Endothelial cell of hepatic sinusoid (primary cell): ENCODE data around the gene RBMXL3.

Source experiments
- in situ Hi-C: cut with HindIII; loops from 2 replicates; pipeline ENCODE4 v1.10.0; 2017; ENCODE audit warnings: low sequenced_read_pairs

RBMXL3 gene

DNA sequence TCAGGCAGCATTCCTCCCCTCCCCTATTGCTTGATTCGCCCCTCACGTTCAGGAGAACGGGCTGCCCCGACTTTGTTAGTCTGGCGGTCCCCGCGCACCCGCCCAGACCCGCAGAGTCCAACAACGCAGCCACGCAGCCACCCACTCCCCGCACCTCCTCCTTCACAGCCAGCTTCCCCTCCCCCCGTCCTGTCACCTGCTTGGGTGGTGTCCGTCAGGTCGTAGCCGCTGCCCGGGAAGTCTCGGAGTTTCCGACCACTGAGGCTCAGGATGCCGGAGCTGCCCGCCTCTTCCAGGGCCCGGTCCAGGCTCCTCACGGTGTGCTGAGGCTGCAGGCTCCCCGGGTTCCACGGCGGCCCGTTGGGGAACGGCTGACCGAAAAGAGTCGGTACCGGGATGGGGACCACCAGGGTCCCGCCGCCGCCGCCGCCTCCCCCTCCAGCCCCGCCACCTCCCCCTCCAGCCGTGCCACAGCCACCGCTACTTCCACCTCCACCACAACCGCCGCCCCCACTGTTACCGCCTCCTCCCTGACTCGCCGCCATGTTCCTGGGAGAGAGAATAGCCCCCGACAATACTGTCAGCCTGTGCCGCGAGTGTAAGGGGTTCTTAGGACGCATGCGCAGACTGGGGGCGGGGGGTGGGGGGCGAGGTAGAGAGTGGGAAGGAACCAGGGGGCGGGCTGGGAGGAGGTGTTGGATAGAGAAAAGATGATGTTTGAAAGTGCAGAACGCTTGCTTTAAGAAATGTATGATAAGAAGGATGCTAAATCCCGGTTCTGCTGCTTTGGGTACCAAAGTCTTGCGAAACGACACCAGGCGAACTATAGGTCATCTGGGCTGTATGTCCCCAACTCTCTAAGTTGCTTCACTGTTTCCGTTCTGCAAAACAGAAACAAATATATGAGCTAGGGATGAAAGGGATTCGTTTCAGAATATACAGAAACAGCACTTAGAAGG lies 44.6 kb downstream of the RBMXL3 start, which contains the start of gene LRCH2:
Gene LRCH2, minus strand, starts transcription at position 600 of the 959 bp plus-strand sequence. Its CDS starts 55 bp downstream, at position 545.
- in situ Hi-C loops, result no loop called here

DNA sequence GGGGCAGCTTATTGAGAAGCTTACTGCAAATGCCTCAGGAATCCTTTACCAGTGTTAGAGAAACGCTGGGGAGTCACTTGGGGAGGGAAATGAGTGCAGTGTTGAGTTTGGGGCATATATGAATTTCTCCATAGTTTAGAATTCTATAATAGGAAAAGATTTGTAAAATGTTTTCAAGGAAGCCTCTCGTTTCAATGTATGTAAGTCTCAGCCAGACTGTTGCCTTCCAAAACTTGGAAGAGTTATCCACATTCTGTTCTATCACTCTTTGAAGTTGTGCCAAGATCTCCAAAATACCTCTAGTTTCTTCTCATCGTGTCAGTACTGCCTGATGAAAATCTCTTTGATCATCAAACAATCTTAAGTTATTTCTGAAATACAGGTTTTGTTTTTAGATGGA lies 45.3 kb downstream of the RBMXL3 start:
- in situ Hi-C loops, result no loop called here

- in situ Hi-C loops, result no loop called here
Observed at GRCh38 chrX:115236560-115236959, 47.4 kb downstream of the RBMXL3 start.

- in situ Hi-C loops, result no loop called here
Observed at GRCh38 chrX:115237056-115237455, 47.8 kb downstream of the RBMXL3 start.
